Ovary (tissue), 3 donors: ENCODE results near the gene SAMMSON.

Experiments used
- POLR2A ChIP-seq: fragments of 450-650 bp; IDR thresholded peaks from one replicate; pipeline ENCODE4 v1.6.1; 2017; ENCODE audit warnings: antibody characterized with exemption, mild to moderate bottlenecking, moderate library complexity
- TF ChIP-seq, protein P1 (sequence below), 3 donors: fragments of 450-650 bp in 2 of 3; fragments of 200-600 bp in 1 of 3; IDR thresholded peaks; one replicate each; pipeline versions ENCODE4 v1.5.1 to v1.8.0; 2016 to 2022; ENCODE audit warnings: antibody characterized with exemption in 3 of 3, mild to moderate bottlenecking in 1 of 3
- donor health status: DM: no; HTN: no; CAD: no.

DNA sequence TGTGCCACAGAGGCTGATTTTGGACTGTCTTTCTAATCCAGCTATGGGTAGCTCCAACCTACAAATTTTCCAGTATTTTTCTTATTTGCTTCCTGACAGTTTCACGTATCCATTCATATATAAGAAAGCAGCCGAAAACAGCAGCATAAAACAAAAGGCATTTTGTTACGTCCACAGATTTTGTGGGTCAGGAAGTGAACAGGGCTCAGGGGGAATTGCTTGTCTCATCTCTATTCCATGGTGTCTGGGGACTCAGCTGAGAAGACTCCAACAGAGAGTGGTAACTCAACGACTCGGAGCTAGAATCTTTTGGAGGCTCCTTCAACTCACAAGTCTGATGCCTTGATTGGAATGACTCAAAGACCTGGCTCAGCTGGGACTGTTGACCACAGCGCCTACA is 11.7 kb upstream of the SAMMSON start:
- TF ChIP-seq, protein P1, sequence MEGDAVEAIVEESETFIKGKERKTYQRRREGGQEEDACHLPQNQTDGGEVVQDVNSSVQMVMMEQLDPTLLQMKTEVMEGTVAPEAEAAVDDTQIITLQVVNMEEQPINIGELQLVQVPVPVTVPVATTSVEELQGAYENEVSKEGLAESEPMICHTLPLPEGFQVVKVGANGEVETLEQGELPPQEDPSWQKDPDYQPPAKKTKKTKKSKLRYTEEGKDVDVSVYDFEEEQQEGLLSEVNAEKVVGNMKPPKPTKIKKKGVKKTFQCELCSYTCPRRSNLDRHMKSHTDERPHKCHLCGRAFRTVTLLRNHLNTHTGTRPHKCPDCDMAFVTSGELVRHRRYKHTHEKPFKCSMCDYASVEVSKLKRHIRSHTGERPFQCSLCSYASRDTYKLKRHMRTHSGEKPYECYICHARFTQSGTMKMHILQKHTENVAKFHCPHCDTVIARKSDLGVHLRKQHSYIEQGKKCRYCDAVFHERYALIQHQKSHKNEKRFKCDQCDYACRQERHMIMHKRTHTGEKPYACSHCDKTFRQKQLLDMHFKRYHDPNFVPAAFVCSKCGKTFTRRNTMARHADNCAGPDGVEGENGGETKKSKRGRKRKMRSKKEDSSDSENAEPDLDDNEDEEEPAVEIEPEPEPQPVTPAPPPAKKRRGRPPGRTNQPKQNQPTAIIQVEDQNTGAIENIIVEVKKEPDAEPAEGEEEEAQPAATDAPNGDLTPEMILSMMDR (IDR thresholded peaks at IDR 0.05): no peak
- TF ChIP-seq POLR2A: no peak
